Peyer's patch (tissue), 4 donors: ENCODE data around the gene DPM1.

Experiments
- POLR2A ChIP-seq, 2 donors: fragments of 450-650 bp; IDR thresholded peaks; one replicate each; pipeline ENCODE4 v1.5.1; 2017; ENCODE audit warnings: antibody characterized with exemption in 2 of 2, mild to moderate bottlenecking in 2 of 2, moderate library complexity in 2 of 2
- TF ChIP-seq, protein P1 (sequence below), 6 experiments: fragments of 450-650 bp in 4 of 6; fragments of 200-600 bp in 2 of 6; sonication (generic) in 1 of 6; IDR thresholded peaks; one replicate each; pipeline ENCODE4 v1.5.1; 2017 to 2019; ENCODE audit warnings: antibody characterized with exemption in 6 of 6, mild to moderate bottlenecking in 3 of 6, moderate library complexity in 1 of 6

DNA sequence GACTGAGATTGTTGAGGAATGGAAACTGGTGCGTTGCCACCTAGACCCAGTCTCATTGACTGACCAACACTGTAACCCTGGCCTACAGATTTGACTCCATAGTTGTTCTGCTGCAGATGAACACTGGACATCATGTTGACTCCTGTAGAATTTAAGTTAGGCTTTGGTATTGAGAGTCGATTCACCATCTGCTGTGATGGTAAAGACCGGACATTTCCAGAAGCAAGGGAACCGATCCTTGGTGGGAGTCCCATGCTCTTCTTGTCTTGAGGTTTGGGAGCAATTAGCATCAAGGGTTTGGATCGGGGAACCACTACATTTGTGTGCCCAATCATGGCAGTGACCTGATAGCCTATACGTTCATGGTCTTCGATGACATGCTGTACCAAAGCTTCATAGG is 64.7 kb downstream of the DPM1 start:
- TF ChIP-seq, protein P1, sequence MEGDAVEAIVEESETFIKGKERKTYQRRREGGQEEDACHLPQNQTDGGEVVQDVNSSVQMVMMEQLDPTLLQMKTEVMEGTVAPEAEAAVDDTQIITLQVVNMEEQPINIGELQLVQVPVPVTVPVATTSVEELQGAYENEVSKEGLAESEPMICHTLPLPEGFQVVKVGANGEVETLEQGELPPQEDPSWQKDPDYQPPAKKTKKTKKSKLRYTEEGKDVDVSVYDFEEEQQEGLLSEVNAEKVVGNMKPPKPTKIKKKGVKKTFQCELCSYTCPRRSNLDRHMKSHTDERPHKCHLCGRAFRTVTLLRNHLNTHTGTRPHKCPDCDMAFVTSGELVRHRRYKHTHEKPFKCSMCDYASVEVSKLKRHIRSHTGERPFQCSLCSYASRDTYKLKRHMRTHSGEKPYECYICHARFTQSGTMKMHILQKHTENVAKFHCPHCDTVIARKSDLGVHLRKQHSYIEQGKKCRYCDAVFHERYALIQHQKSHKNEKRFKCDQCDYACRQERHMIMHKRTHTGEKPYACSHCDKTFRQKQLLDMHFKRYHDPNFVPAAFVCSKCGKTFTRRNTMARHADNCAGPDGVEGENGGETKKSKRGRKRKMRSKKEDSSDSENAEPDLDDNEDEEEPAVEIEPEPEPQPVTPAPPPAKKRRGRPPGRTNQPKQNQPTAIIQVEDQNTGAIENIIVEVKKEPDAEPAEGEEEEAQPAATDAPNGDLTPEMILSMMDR (IDR thresholded peaks at IDR 0.05) = no peak
- TF ChIP-seq POLR2A (IDR thresholded peaks at IDR 0.05) = no peak
